OCI-LY7 (cell line): ENCODE results near the gene CCDC87. TPM values are rescaled to one million over a fixed set of nuclear protein-coding genes. Genes with fewer than 3 reads are reported as not detected.

Source experiments
- BruUV-seq: library from RNA; stranded (reverse); fragments of 400-500 nt; replicated peaks from 2 replicates; lab custom pipeline; 2021; lab: Mats Ljungman, UMichigan
- CTCF ChIA-PET: fragments of 300-600 bp; sonication (Branson Sonifier 250); formaldehyde crosslinking; loops from one replicate; lab custom pipeline; 2022; ENCODE audit warnings: antibody characterized with exemption; ENCODE audit not compliant: unreplicated experiment; lab: Charles Lee
- POLR2A ChIA-PET: fragments of 300-600 bp; sonication (Branson Sonifier 250); formaldehyde crosslinking; loops from one replicate; lab custom pipeline; 2022; ENCODE audit warnings: antibody characterized with exemption; lab: Charles Lee
- DNase-seq: peaks from one replicate; pipeline ENCODE4 v3.0.0-alpha.2; 2015; ENCODE audit warnings: low spot score
- H2AFZ ChIP-seq: fragments of 200-600 bp; sonication (generic), shearing (Covaris generic); 2 replicates; pipeline ENCODE4 v1.6.1; 2014; ENCODE audit warnings: mild to moderate bottlenecking, antibody characterized with exemption, low read length, moderate library complexity
- H3K27ac ChIP-seq: fragments of 200-600 bp; sonication (generic); 2 replicates; pipeline ENCODE4 v1.5.1; 2014; ENCODE audit warnings: mixed run types, low read depth, mild to moderate bottlenecking, moderate library complexity, low read length, inconsistent platforms; ENCODE audit not compliant: poor library complexity, severe bottlenecking
- H3K36me3 ChIP-seq: fragments of 200-600 bp; sonication (generic); 2 replicates; pipeline ENCODE4 v1.6.1; 2014; ENCODE audit warnings: mild to moderate bottlenecking, antibody characterized with exemption, low read length, moderate library complexity, mixed read lengths; ENCODE audit not compliant: insufficient read depth
- H3K4me1 ChIP-seq: fragments of 200-600 bp; sonication (generic); 2 replicates; pipeline ENCODE4 v1.5.1; 2014; ENCODE audit warnings: mild to moderate bottlenecking, low read length; ENCODE audit not compliant: insufficient read depth, poor library complexity, severe bottlenecking
- H3K4me2 ChIP-seq: fragments of 200-600 bp; sonication (generic); 2 replicates; pipeline ENCODE4 v1.6.1; 2014; ENCODE audit warnings: mild to moderate bottlenecking, low read length
- H3K4me3 ChIP-seq: fragments of 200-600 bp; sonication (generic); 2 replicates; pipeline ENCODE4 v1.5.1; 2014; ENCODE audit warnings: mild to moderate bottlenecking, low read depth, low read length; ENCODE audit not compliant: poor library complexity, severe bottlenecking
- H3K79me2 ChIP-seq: fragments of 200-600 bp; sonication (generic); 2 replicates; pipeline ENCODE4 v1.6.1; 2016; ENCODE audit warnings: low read depth, mild to moderate bottlenecking, low read length, moderate library complexity, mixed read lengths; ENCODE audit not compliant: insufficient read depth
- H3K9me2 ChIP-seq: fragments of 200-600 bp; sonication (generic); 2 replicates; pipeline ENCODE4 v1.6.1; 2016; ENCODE audit warnings: mild to moderate bottlenecking, low read length, mixed read lengths; ENCODE audit not compliant: insufficient read depth
- H3K9me3 ChIP-seq: fragments of 200-600 bp; sonication (generic); 2 replicates; pipeline ENCODE4 v1.6.1; 2014; ENCODE audit warnings: mild to moderate bottlenecking, mixed run types, low read length, mixed read lengths
- H4K20me1 ChIP-seq: fragments of 200-600 bp; sonication (generic); 2 replicates; pipeline ENCODE4 v1.6.1; 2014; ENCODE audit warnings: mild to moderate bottlenecking, antibody characterized with exemption, low read length, moderate library complexity, mixed read lengths; ENCODE audit not compliant: insufficient read depth
- CTCF ChIP-seq: fragments of 200-600 bp; sonication (generic); conservative IDR thresholded peaks from 2 replicates; pipeline ENCODE4 v1.5.1; 2014; ENCODE audit warnings: mild to moderate bottlenecking, antibody characterized with exemption, low read length, moderate library complexity, mixed read lengths
- EZH2phosphoT487 ChIP-seq: fragments of 200-600 bp; sonication (generic); IDR thresholded peaks from 2 replicates; pipeline ENCODE4 v1.6.1; 2018; ENCODE audit warnings: low read depth, borderline replicate concordance, mild to moderate bottlenecking, mixed run types, antibody characterized with exemption, low read length, moderate library complexity, mixed read lengths
- intact Hi-C: fragments of 100-400 bp; cut with micrococcal nuclease; formaldehyde crosslinking; loops from one replicate; pipeline ENCODE4 v1.10.0; 2022; ENCODE audit not compliant: unreplicated experiment
- total RNA-seq, 2 experiments: library from RNA; depleted of rRNA in 1 of 2; stranded (reverse); fragments of >200 nt in 1 of 2; shearing (Covaris generic) in 1 of 2; gene quantifications; 2 replicates each; pipeline ENCODE4 v1.2.3, GENCODE V29; 2014 to 2022

Gene CCDC87
- total RNA-seq, 2 experiments from 2014 or later = 0.13 to 0.36 TPM

GRCh38 chr11:66561178-66561974, 31.5 kb downstream of the CCDC87 start:
- H3K79me2 ChIP-seq = no peaks in the 10 kb centered on the region
- H2AFZ ChIP-seq = no peak overlapping the region
- no peak for DNase-seq
- ChIA-PET POLR2A (interaction anchor here (1.3 kb wide), 1 partner anchor 58 kb away, joined by 3 read pairs; no protein-coding TSS in a partner anchor), CTCF (interaction anchor here (0.5 kb wide), 1 partner anchor 9 kb away, joined by 4 read pairs; no protein-coding TSS in a partner anchor)
- no peak overlapping the region for H3K4me2 ChIP-seq
- intact Hi-C loops = no loop called here
- no peaks in the 10 kb centered on the region for H3K9me3 ChIP-seq
- BruUV-seq = no TSS peak
- H3K27ac ChIP-seq = no peak overlapping the region
- no peaks in the 10 kb centered on the region for H3K9me2 ChIP-seq
- no peaks in the 10 kb centered on the region for H3K4me1 ChIP-seq
- H3K4me3 ChIP-seq = no peak overlapping the region
- no peaks in the 10 kb centered on the region for H4K20me1 ChIP-seq
- H3K36me3 ChIP-seq = no peaks in the 10 kb centered on the region
- TF ChIP-seq EZH2phosphoT487 (no peak), CTCF (no peak)

- H3K27ac ChIP-seq = no peak overlapping the region
- no peak for DNase-seq
- no peak overlapping the region for H3K4me3 ChIP-seq
- no peaks in the 10 kb centered on the region for H3K9me3 ChIP-seq
- ChIA-PET POLR2A (no interaction called here), CTCF (no interaction called here)
- no peaks in the 10 kb centered on the region for H3K9me2 ChIP-seq
- no peaks in the 10 kb centered on the region for H4K20me1 ChIP-seq
- intact Hi-C loops = no loop called here
- H3K79me2 ChIP-seq = no peaks in the 10 kb centered on the region
- no TSS peak for BruUV-seq
- H3K4me1 ChIP-seq = no peaks in the 10 kb centered on the region
- TF ChIP-seq CTCF (no peak), EZH2phosphoT487 (no peak)
- no peaks in the 10 kb centered on the region for H3K36me3 ChIP-seq
- no peak overlapping the region for H3K4me2 ChIP-seq
- H2AFZ ChIP-seq = no peak overlapping the region
Observed at GRCh38 chr11:66559866-66560676, 32.8 kb downstream of the CCDC87 start.
